ENCODE measurements around the gene ETS2.
"Not testable (repeated sequence)": the region's sequence is repeated elsewhere in the genome, so short reads cannot be mapped to it uniquely, and the experiment has no call there.

ETS2 gene

DNA sequence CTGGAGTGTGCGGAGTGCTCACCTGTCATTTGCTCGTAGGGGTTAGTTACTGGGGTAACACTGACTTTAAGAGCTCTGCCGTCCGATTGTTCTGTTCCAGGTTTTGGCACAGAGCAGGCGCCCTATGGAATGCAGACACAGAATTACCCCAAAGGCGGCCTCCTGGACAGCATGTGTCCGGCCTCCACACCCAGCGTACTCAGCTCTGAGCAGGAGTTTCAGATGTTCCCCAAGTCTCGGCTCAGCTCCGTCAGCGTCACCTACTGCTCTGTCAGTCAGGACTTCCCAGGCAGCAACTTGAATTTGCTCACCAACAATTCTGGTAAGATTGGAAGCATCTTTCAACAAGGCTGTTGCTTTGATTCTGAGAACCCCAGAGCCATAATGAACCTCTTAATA is 12.6 kb downstream of the ETS2 start:
- no peak for DNase-seq (ENCODE audit: low spot score)

DNA sequence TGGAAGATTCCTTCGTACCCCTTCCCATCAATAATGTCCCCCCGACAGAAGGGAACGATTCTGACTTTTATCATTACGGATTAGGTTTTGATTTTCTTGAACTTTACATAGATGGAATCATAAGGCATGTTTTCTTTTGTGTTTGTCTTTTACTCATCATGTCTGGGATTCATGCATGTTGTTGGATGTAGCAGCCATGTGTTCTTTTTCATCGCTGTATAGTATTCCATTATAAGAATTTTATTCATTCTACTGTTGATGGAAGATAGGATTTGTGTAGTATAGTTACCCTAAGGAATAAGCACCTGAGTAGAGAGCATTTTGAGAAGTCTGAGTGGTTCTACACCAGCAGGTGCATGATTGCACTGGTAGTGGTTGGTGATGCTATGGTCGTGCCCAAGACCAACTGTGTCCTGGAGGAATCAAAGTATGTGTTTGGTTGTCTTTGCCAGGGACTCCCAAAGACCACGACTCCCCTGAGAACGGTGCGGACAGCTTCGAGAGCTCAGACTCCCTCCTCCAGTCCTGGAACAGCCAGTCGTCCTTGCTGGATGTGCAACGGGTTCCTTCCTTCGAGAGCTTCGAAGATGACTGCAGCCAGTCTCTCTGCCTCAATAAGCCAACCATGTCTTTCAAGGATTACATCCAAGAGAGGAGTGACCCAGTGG is 13.5 kb downstream of the ETS2 start:
- DNase-seq (ENCODE audit: low spot score) = no peak

- DNase-seq (ENCODE audit: low spot score) = no peak
Measured at GRCh38 chr21:38819719-38820159, 14.0 kb downstream of the ETS2 start.

- no peak for DNase-seq (ENCODE audit: low spot score)
Measured at GRCh38 chr21:38820471-38821239, 14.9 kb downstream of the ETS2 start.

GRCh38 chr21:38821248-38821647 is 15.5 kb downstream of the ETS2 start:
- DNase-seq (ENCODE audit: low spot score) = no peak

GRCh38 chr21:38821959-38822682 is 16.4 kb downstream of the ETS2 start:
- DNase-seq (ENCODE audit: low spot score) = no peak

DNA sequence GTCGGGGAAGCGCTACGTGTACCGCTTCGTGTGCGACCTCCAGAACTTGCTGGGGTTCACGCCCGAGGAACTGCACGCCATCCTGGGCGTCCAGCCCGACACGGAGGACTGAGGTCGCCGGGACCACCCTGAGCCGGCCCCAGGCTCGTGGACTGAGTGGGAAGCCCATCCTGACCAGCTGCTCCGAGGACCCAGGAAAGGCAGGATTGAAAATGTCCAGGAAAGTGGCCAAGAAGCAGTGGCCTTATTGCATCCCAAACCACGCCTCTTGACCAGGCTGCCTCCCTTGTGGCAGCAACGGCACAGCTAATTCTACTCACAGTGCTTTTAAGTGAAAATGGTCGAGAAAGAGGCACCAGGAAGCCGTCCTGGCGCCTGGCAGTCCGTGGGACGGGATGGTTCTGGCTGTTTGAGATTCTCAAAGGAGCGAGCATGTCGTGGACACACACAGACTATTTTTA is 17.1 kb downstream of the ETS2 start:
- DNase-seq (ENCODE audit: low spot score) = no peak

DNA sequence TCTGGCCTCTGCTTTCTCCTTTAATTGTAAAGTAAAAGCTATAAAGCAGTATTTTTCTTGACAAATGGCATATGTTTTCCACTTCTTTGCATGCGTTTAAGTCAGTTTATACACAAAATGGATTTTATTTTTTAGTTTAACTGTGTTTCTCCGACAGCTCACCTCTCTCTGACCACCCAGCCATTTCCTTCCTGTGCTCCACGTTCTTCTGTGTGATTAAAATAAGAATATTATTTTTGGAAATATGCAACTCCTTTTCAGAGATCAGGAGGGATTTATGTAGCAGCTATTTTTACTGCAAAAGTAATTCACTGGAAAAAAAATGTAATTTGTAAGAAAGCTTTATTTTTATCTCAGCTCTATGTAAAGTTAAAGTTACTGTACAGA is 18.0 kb downstream of the ETS2 start:
- no peak for DNase-seq (ENCODE audit: low spot score)

DNA sequence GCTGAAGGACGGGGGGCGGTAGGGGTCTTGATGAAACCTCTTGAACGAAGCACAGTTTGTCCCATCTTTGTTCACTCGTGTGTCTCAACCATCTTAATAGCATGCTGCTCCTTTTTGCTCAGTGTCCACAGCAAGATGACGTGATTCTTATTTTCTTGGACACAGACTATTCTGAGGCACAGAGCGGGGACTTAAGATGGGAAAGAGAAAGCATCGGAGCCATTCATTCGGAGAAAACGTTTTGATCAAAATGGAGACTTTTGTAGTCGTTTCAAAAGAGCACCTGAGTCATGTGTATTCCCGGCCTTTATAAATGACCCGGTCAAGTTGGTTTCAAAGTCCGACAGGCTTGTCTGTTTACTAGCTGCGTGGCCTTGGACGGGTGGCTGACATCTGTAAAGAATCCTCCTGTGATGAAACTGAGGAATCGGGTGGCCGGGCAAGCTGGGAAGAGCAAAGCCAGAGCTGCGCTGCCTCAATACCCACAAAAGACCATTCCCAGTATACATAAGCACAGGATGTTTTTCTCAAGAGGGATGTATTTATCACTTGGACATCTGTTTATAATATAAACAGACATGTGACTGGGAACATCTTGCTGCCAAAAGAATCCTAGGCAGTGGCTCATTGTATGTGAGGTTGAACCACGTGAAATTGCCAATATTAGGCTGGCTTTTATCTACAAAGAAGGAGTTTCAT is 18.5 kb downstream of the ETS2 start:
- no peak for DNase-seq (ENCODE audit: low spot score)

- DNase-seq (ENCODE audit: low spot score) = no peak
Measured at GRCh38 chr21:38825269-38825668, 19.5 kb downstream of the ETS2 start.

DNA sequence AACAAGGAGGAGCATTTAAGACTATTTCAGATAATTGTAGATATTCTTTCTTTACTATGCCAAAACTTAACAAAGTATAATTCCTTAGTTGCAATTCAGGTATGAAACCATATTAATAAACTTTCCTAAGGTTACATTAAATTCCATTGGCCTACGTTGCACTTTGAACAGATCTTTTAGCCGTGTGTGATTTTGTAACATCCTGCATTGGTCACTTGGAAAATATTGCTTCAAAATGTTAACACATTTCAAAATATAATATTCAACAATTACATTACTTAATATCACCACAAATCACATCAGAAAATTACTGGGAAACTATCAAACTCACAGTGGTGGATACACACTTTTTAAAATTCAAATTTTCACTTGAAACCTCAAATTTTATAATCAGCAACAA is 20.2 kb downstream of the ETS2 start:
- DNase-seq (ENCODE audit: low spot score) = no peak

DNA sequence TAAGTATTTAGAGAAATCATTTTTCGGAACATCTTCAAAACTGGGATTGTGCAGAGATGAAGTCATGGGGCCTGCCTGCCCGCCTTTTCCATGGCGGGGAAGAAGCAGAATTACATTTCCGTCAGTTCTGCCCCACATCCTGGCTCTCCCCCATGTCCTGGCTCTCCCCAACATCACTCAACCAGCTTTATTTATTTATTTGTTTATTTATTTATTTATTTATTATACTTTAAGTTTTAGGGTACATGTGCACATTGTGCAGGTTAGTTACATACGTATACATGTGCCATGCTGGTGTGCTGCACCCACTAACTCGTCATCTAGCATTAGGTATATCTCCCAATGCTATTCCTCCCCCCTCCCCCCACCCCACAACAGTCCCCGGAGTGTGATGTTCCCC is 22.4 kb downstream of the ETS2 start:
- not testable (repeated sequence) for DNase-seq (ENCODE audit: low spot score)

DNA sequence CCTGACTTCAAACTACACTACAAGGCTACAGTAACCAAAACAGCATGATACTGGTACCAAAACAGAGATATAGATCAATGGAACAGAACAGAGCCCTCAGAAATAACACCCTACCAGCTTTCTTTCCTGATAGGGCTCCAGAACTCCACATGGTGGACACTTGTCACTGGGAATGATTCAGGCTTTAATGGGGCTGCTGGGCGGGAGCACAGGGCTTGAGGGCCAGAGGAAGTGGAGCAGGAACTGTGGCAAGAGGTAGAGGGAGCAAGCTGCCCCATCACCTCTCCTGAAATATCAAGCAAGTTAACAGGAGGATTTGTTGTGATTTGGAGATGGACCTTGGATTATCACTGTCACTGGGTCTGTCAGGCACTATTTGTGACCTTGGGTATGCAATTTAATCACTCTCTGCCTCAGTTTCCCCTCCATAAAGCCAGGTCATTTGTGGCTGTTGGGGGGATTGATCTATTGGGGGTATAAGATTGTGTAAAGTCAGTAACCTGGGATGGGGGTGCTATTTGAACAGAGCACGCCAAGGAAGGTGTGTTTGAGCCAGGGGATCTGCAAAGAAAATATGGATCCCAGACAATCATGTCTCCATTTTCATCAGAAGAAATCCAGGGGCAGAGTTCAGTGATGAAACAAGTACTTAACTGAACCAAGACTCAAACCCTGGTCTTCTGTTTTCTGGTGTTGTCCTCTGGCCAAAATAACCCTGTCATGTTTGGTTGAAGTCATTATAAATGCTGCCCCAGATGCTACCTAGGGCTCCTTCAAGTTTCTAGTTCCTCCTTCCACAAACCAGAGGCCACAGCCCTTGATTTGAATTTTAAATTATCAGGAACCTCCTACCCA is 25.2 kb downstream of the ETS2 start:
- no peak for DNase-seq (ENCODE audit: low spot score)

GRCh38 chr21:38831526-38832467 is 26.1 kb downstream of the ETS2 start:
- DNase-seq (ENCODE audit: low spot score) = no peak

DNA sequence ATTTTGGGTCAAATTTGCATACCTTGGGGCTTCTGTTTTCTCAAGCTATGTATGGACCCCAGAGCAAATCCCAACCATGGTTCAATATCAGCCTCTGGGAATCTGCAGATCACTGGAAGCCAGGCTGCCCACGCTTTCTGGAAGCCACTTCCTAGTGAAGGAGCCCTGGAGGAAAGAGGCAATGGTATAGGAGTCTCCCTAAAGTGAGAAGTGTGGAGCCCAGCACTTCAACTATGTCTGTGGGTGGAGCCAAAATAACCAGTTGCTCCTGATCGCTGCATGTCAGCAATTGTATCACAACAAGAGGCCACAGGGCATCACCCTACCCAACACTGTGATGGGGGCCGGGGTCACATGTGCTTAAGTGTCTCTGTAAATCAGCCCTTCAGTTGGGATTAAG is 26.9 kb downstream of the ETS2 start:
- no peak for DNase-seq (ENCODE audit: low spot score)

GRCh38 chr21:38833117-38833516 is 27.4 kb downstream of the ETS2 start:
- DNase-seq (ENCODE audit: low spot score) = no peak

DNA sequence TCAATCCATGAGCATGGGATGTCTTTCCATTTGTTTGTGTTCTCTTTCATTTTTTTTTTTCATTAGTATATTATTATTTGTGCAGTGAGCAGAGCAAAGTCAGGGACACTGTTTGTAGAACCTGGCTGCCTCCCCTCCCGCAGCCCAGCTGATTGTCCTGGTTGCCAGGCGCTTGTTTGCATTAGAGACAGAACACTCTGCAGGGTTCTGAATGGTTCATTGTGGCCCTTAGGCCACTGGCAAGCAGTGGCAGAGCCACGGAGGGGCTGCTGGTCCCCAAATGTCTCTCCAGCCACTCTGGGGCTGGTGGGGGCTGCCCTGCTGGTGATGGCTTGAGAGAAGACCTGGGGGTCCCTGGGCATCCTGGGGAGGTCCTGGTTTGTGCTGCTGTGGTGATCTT is 29.0 kb downstream of the ETS2 start:
- DNase-seq (ENCODE audit: low spot score) = no peak

GRCh38 chr21:38837806-38838461 is 32.2 kb downstream of the ETS2 start:
- no peak for DNase-seq (ENCODE audit: low spot score)

DNA sequence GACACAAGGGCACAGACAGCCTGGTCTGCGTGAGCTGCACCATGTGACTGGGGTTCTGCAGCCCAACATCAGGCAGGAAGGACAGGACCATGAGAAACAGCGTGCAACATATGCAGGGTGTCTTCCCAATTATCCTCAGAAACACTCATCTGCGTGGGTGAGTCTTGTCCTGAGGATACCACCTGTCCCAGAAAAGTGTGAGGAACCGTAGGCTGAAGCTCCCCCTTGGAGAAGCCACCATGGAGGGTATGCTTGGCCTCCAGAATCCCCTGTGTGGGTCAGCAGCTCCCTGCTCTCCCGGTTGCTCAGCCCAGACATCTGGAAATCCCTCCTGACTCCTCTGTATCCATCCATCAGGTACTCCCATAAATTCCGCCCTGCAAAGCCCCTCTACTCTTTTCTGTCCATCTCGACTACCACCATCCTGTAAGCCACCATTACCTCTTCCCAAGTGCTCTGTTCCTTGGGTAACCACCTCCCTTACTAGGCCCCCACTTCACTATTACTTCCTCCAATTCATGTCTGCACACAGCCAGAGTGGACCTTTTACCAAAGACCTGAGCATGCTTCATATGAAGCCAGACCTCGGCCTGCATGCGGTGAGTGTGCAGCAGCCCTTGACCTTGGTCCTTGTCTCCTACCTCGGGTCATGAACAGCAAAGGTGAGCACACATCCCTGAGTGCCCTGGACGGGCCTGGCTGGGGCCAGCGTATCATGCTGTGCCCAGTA is 33.0 kb downstream of the ETS2 start:
- no peak for DNase-seq (ENCODE audit: low spot score)
